ENCODE results near the gene CDK5RAP2.

DNA sequence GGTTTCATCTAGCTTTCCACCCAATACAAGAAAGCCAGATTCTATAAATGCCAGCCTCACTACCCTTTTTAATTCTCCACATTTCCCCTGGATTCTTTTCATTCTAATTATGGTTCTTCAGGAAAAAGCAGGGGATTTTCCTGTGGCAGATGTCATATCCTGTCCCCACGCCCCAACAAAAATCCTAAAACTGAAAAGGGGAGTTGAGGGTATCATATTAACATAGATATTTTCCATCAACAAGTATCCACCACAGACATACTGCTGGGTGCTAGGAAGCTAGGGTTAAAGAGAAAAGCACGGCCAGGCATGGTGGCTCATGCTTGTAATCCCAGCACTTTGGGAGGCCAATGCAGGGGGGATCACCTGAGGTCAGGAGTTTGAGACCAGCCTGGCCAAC lies 38.0 kb downstream of the CDK5RAP2 start:
- TF ChIP-seq, protein P1, sequence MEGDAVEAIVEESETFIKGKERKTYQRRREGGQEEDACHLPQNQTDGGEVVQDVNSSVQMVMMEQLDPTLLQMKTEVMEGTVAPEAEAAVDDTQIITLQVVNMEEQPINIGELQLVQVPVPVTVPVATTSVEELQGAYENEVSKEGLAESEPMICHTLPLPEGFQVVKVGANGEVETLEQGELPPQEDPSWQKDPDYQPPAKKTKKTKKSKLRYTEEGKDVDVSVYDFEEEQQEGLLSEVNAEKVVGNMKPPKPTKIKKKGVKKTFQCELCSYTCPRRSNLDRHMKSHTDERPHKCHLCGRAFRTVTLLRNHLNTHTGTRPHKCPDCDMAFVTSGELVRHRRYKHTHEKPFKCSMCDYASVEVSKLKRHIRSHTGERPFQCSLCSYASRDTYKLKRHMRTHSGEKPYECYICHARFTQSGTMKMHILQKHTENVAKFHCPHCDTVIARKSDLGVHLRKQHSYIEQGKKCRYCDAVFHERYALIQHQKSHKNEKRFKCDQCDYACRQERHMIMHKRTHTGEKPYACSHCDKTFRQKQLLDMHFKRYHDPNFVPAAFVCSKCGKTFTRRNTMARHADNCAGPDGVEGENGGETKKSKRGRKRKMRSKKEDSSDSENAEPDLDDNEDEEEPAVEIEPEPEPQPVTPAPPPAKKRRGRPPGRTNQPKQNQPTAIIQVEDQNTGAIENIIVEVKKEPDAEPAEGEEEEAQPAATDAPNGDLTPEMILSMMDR (conservative IDR thresholded peaks at IDR 0.05): no peak
- TF ChIP-seq ZFX (IDR thresholded peaks at IDR 0.05): no peak

Measured in C4-2B (cell line).